ENCODE results near the gene LDHA.
A peak's percentile ranks its signal among the peaks of the same experiment; 100 is the strongest.

Gene LDHA

DNA sequence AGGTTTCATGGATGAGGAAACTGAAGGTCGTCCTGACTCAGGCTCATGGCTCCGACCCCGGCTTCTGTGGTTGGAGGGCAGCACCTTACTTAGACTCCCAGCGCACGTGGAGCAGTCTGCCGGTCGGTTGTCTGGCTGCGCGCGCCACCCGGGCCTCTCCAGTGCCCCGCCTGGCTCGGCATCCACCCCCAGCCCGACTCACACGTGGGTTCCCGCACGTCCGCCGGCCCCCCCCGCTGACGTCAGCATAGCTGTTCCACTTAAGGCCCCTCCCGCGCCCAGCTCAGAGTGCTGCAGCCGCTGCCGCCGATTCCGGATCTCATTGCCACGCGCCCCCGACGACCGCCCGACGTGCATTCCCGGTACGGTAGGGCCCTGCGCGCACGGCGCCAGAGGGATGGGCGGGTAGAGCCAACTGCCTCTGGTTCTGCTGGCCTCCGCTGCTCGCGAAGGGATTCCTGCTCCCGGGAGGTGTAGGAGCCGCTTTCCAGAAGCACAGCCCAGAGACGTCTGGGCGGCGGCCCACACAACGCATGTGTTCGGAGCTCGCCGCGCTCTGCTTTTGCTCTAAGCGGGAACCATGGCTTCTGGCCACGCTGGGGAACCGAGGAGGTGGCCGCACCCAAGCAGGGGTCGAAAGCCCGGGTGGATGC, at the start of gene LDHA:
Gene LDHA (plus strand): TSS at position 289 of the 653 bp plus-strand sequence. CDS start 2,280 bp downstream, outside the sequence.
- peak; percentile 97 for DNase-seq

DNA sequence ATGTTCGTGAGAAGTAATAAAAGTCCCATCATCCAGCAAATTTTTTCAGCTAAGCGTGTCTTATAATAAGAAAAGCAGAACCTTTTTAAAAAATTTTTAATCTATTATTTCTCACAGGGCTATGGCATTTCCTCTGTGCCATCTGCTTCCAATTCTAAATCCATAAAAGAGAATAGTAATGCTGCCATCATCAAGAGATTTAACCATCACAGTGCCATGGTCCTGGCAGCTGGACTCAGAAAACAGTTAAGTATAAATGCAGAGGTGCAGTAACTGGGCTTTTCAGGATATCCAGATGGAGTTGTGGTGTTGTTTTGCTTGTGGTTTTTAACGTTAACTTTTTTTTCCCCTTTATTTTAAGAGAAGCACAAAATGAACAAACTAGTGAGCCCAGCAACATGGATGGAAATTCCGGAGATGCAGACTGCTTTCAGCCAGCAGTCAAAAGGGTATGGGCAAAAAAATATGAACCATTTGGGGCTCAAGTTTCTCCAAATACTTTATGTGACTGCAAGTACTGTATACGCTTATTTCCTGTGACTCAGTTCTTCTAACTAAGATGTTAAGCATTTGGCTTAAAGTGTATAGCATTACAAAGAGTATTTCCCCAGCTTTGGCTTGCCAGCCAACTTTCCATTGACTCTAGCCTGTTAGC, 46.8 kb upstream of the LDHA start:
- no peak for DNase-seq

DNA sequence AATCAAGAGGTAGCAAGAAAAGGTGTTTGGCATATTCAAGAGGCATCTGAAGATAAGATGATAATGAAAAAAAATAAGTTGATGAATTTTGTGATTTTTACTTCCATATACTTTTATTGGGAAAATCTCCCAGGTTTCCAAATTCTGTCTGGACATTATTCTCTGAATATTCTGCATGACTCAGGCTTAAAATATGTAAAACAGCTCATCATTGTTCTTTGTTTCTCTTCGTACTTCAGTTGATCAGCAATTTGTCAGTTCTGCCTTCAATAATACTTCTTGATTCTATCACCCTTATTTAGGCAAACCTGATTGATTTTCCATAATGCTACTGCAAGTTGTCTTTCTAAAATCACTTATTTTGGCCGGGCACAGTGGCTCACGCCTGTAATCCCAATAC, 41.8 kb upstream of the LDHA start:
- no peak for DNase-seq

DNA sequence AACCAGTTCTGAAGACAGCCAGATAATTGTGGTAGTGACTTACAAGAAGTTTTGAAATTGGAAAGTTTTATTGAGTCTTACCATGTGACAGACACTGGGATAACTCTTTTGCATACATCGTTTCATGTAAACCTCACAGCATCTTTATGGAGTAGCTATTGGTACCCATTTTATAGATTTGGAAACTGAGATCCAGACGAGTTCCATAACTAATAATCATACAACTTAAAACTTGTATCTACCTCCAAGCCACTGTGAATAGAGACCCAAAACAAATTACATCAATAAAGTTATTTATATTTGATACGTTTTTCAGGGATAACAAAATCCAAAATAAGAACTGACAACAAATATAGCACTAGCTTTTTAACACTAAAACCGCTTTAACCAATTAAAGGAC, 35.7 kb upstream of the LDHA start:
- no peak for DNase-seq

DNA sequence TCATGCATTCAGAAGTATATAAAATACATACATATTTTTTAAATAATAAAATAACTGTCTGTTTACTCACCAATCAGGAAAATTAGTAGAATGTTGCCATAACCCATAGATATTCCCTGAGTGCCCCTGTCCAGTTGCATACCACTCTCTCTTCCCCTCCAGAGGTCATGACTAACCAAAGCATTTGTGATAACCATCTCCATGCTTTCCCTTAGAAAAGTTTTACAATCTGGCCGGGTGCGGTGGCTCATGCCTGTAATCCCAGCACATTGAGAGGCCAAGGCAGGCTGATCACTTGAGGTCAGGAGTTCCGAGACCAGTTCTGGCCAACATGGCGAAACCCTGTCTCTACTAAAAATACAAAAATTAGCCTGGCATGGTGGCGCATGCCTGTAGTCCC, 33.2 kb upstream of the LDHA start:
- DNase-seq: no peak

DNA sequence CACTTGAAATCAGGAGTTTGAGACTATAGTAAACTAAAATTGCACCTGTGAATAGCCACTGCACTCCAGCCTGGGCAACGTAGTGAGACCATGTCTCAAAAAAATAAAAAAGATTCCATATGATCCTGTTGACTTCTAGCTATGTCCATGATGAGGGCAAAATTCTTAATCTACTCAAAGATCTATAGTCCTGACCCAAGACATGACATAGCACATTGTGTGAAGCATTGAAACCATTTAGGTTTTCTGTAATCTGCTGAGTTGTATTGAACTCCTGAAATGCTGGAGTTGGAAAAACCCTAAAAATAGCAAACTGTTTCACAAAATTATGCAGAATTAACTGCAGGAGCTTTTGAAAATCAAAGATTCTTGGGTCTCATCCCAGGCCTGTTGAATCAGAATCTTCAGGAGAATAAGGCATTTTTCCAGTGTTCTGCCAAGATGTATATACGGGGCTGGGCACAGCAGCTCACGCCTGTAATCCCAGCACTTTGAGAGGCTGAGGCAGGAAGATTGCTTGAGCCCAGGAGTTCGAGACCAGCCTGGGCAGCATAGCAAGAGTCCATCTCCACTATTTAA, 29.8 kb upstream of the LDHA start:
- no peak for DNase-seq

DNA sequence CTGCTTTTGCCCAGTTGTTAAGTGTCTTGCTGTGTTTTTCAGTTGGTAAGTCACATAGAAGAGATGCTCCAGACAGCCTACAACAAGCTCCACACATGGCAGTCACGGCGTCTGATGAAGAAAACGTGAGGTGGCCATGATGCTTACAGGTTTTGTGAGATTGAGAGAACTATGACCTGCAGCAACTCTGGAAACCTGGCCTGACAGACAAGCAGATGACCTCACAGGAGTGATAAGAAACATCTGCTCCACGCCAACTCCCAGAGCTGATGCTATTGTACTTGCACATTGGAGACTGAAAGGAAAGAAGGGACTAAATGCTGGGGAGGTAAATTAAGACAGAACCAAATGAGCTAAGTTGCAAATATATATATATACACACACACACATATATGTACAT, 28.6 kb upstream of the LDHA start:
- no peak for DNase-seq

DNA sequence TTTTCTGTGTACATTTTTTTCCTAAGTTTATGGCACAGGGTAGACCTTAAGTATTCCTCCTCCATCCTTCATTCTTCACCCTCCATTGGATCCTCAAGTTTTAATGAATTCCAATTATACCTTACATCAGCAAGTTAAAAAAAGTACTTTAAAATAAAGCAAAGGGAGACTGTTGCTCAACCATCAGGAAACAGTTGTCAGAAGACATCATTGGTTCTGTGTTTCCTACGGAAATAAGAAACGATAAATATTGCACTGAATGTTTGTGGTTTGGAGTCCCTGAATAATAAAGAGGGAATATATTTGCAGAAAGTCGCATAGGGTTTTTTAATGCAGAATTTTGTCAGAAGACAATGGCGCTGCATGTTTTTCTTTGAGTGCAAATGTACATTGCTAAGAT, 28.1 kb upstream of the LDHA start:
- DNase-seq: no peak

DNA sequence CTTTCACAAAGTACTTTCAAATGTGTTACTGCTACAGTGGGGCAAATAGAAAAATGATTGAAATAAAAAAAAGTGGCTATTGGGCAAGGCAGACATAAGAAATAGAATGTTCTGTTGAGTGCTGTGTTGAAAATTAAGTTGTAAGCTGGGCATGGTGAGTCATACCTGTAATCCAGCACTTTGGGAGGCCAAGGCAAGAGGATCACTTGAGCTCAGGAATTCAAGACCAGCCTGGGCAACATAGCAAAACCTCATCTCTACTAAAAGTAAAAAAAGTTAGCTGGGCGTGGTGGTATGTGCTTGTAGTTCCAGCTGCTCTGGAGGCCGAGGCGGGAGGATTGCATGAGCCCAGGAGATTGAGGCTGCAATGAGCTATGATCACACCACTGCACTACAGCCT, 26.9 kb upstream of the LDHA start:
- DNase-seq: no peak

DNA sequence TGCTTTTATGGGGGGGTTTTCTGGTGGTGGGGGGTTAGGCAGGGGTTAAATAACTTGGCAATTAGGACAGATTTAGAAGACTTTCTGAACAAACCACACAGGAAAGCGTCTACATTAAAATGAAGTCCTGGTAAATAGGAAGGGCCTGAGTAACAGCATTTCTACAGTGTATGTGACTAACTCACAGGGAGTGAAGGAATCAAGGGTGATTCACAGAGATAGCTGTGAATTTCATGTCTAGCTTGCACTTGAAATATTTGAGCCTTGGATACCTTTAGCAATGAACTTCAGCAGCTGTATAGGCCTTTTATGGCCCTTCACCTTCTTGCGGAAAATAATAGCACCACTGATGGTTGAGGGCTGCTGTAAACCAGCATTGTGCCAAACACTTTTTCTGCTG, 26.1 kb upstream of the LDHA start:
- no peak for DNase-seq

DNA sequence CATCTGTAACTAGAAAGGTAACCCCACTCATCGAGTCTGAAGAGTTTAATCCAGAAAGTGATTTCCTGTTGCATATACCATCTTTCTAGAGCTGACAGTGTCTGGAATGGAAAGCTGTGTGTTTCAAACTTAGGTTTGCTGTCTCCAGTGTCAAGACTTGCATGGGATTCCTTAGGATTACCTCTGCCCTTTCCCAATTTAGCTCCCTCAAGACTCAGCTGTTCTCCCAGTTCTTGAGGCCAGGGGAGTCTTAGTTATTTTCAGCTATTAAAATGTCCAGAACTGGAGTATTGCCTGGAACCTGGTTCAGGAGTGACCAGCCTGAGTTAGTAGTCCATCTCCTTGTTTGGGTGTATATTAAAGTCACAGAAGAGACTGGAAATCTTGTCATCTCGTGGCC, 25.0 kb upstream of the LDHA start:
- no peak for DNase-seq

DNA sequence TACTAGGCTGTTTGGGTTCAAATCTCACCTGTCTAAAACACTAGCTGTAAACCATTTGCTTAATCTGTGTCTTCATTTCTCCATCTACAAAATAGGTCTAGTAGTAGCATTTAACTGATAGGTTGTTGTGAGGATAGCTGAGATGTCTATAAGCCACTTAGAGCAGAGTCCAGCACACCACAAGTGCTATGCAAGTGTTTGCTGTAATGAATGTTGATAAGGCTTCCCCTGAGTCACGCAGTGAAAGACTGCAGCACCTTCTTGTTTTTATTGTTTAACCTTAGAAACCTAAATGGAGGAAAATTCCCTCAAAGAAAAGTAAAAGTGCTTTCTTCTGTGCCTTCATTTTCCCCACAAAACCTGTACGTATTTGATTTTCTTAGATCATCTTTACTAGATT, 23.1 kb upstream of the LDHA start:
- no peak for DNase-seq

DNA sequence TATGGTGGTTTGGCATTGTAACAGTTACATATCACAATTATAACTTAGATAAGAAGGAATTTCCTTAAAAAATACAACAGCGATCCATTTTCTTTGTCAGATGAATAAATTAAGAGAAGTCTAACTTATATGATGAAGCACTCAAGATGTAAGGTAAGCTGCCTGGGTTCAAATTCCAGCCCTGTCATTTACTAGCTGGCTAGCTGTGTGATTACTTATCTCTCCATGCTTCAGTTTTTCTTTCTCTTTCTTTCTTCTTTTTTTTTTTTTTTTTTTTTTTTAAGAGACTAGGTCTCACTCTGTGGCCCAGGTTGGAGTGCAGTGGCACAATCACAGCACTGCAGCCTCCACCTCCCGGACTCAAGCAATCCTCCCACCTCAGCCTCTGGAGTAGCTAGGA, 22.2 kb upstream of the LDHA start:
- DNase-seq: no peak

DNA sequence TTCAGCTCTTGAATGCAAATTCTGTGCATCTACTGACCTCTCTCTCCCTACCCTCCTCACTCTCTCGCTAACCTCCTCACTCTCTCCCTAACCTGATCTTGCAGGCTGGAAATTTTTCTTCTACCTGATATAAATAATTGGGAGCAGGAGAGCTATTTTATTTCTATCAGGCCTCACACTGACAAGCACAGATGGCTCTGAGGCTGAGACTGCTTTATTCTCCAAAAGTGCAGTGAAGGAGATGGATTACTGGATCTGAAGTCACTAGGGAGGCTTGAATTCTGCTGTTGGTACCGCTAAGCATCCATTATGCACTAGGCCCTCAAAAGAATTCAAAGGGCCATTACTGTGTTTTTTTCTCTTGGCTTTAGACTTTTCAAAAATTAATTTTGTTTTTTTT, 19.4 kb upstream of the LDHA start:
- no peak for DNase-seq

DNA sequence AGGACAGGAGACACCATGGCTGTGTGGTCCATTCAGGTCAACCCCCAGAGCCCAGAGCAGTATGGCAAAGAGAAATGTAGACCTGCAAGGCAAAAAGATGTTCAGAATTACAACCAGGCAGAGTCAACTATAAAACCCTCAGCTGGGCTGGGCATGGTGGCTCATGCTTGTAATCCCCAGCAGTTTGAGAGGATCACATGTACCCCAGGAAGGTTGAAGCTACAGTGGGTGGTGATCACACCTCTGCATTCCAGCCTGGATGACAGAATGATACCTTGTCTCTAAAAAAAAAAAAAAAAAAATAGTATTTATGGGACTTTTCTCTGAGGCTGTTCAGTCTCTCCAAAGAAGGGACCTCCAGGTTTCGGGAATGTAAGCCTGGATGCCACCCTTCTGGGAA, 18.4 kb upstream of the LDHA start:
- DNase-seq: no peak

DNA sequence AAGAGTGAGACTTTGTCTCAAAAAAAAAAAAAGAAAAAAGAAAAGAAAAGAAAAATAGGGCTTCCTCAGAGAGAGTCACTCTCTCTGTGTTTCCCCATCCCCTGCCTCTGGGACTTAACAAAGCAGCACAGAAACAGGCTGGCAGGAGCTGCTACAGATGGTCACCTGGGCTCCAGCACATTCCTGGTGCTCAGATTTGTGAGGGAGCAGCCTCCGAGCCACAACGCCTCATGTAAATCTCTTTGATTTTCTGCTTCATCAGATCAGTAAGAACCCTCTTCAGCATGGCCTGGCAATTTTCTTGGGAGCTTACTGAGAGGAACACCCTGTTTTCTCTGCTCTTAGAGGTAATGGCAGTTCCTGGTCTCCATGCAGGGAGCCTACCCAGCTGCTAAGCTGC, 15.2 kb upstream of the LDHA start:
- DNase-seq: no peak

DNA sequence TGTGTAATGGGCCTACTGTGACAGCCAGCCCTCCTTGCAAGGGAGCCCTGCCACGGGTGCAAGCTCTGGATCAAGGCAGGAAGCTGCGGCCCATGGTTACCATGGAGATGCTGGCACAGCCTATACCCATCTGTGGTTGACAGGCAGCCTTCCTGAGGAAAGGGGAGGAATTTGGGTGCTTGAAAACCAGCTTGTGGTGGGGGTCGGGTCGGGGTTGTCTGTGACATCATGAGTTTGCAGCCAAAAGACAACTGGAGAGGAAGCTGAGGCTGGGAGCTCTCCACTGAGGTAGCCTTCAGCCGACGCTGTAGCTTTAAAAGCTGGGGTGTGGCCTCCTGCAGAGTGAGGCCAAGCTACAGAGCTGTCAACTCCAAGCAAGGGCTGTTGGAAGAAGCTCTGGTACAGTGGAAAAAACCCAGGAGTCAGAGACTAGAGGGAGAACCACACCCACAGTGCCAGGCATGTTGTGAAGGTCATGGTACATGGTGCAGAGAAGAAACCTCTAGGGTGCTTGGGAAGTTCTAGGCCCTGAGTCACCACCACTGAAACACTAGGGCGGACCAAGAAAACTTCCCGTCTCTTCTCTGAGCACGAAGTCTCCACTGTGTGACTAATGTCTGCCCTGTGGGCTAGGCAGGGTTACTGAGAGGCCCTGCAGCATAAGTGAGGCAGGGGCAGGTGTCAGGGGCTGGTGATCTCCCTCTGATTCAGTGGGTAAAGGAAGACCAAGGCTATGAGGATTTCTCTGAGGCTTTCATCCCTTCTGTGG, 10.8 kb upstream of the LDHA start:
- DNase-seq: peak; percentile 64

DNA sequence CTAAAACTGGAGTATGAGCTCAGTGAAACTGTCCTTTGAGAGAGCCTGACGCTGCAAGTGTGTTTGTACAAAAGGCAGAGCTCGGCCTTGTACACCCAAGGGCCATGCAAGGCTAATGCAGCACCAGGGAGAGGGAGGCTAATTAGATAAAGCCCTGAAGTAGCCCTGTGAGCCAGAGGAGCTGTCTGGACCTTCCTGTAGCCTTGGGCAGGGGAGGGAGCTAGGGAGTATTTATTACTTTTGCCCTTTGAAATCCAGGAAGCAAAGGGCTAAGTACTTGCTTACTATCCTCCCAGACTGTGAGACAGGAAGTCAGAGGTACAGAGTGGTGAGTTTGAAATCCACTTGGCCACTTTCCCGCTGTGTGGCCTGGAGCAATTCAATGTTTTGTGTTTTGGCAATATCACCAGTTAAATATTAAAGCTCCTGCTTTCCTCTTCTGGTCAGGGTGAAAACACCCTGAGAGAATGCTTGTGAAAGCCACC, 10.2 kb upstream of the LDHA start:
- no peak for DNase-seq

DNA sequence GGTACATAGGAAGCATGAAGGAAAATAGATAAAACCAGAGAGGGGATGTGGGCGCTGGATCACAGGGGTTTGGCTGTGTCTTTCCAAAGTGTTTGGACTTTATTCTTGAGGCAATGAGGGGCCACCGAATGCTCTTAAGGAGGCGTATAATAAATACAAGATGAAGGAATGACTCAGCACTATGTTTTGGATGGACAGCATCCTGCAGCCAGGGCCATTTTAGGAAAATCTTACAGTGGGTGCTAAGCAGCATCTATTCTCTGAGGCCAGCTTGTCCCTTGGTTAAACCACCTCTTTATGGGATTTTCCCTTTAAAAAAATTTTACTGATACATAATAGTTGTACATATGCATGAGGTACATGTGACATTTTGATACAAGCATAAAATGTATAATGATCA, 4.3 kb upstream of the LDHA start:
- no peak for DNase-seq

DNA sequence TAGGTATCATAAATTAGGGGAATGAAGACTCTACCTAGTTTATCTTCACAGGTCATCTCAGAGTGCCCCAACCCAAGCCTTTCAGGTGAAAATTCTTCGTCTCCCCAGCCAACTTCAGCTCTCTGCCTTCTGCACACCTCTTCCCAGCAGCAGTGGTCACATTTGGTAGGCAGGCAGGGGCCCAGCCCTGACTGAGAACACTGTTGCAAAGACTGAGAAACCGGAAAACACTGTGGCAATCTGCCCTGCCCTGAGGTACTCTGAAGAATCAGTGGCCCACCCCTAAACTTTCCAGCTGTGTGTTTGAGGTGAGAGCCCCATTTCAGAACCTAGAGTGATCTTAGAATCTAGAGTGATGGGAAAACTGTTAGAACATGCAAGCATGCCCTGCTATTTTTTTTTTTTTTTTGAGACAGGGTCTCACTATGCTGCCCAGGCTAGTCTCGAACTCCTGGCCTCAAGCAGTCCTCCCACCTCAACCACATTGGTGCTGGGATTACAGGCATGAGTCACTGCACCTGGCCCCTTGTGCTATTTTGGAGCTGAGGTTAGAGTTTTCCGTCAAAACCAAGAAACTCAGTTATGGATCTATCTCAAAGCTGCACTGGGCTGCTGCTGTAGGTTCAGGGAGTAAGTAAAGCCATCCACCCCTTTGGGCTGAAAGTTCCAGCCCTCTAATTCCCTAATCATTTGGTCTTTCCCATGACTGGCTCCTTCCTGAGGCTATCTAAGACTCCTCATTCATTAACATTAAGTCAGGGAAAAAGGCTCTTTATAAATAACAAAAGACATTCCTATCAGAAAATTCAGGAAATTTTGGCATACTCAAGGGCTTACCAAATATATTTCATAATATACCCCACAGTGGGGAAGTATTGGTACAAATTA, 1.7 kb upstream of the LDHA start:
- no peak for DNase-seq

DNA sequence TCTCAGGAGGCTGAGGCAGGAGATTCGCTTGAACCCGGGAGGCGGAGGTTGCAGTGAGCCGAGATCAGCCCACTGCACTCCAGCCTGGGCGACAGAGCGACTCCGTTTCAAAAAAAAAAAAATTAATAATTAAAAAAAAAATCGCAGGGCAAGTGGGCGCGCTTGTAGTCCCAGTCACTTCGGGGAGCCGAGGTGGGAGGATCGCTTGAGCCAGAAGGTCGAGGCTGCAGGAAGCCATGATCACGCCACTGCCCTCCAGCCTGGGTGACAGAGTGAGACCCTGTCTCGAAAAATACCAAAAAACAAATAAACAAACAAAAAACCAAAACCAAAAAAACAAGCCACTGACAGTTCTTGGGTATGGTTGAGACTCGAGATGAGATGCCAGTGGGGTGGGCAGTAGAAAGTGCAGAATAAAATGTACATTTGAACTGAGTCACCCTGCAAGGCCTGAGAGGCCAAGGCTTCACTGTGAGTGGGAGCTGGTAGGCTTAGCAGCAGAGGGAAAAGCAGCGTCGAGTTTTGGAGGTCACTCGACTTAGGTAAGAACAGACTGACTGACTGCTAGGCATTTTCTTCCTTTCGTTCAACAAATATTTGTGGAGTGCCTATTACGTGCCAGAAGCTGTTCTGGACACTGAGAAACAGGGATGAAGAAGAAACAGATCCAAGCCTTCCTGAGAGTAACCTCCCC, 635 bp upstream of the LDHA start:
- DNase-seq: no peak
